HG03139 (cell line): ENCODE data around the gene IDH1.
"Not testable (repeated sequence)": the region's sequence is repeated elsewhere in the genome, so short reads cannot be mapped to it uniquely, and the experiment has no call there.

Experiments
- ATAC-seq: cut with Tn5 transposase; IDR thresholded peaks from one replicate; pipeline ENCODE4 v1.9.1; 2021; ENCODE audit not compliant: unreplicated experiment

The IDH1 gene

DNA sequence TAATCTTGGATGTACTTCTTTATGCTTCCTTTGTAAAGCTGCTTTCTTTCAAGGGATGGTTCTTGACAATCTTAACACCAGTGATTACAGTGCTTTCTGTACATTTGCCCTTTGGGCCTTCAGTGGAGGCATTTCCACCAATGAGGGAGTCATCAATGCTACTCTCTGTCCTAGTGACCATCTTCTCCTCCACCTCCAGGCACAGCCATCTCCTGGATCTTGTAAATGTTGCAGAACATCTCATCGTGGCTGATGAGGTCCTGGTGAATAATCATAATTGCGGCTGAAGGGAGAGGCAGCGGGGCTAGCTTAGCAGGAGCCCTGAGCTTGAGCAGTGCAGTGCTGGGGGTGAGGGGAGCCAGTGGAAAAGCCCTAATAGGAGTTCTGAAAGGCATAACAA, 32.5 kb downstream of the IDH1 start:
- ATAC-seq, result no peak

DNA sequence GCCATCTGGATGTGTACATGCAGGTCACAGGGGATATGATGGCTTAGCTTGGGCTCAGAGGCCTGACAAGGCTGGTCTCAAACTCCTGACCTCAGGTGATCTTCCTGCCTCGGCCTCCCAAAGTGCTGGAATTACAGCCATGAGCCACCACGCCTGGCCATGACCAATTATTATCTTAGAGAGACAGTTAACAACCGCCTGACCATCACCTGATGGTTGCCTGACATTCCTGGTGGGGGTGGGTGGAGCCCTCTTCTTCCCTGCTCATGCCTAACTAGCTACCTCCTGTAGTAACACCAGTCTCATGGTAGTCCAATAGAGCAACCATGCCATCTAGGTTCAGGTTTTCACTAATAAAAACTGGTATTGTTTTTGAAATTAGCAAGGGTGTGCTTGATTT, 33.0 kb downstream of the IDH1 start:
- not testable (repeated sequence) for ATAC-seq

- no peak for ATAC-seq
Observed at GRCh38 chr2:208210688-208211451, 44.0 kb downstream of the IDH1 start.

DNA sequence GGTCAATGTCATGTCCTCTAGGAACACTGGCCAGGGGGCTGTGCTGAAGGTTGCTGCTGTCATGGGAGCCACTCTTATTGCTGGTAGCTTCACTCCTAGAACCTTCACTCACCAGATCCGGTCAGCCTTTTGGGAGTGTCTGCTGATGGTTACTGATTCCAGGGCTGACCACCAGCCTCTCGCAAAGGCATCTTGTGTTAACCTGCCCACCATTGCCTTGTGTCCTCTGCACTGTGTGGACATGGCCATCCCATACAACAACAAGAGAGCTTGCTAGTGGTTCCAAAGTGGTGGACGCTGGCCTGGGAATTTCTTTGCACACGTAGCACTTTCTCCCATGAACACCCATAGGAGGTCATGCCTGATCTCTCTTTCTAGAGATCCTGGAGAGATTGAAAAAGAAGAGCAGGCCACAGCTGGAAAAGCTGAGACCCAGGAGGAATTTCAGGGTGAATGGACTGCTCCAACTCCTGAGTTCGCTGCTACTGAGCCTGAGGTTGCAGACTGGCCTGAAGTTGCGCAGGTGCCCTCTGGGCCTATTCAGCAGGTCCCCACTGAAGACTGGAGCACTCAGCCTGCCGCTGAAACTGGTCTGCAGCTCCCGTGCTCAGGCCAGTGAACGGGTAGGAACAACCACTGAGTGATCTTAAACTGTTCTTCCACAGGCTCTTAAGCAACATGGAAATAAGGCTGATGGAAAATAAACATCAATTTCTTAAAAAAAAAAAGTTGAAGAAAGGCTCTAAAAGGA, 46.4 kb downstream of the IDH1 start:
- no peak for ATAC-seq

GRCh38 chr2:208207769-208208168, 47.1 kb downstream of the IDH1 start:
- no peak for ATAC-seq

- ATAC-seq, result no peak
Observed at GRCh38 chr2:208204166-208204565, 50.7 kb downstream of the IDH1 start.

DNA sequence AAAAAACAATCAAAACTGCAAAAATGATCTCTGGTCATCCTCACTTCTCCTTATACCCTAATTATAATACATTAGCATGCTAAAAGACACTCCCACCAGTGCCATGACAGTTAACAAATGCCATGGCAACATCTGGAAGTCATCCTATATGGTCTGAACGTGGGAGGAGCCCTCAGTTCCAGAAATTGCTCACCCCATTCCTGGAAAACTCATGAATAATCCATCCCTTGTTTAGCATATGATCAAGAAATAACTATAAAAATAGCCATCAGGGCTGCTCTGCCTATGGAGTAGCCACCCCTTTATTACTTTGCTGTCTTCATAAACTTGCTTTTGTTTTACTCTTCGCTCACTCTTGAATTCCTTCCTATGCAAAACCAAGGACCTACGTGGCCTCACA, 59.3 kb downstream of the IDH1 start:
- no peak for ATAC-seq

DNA sequence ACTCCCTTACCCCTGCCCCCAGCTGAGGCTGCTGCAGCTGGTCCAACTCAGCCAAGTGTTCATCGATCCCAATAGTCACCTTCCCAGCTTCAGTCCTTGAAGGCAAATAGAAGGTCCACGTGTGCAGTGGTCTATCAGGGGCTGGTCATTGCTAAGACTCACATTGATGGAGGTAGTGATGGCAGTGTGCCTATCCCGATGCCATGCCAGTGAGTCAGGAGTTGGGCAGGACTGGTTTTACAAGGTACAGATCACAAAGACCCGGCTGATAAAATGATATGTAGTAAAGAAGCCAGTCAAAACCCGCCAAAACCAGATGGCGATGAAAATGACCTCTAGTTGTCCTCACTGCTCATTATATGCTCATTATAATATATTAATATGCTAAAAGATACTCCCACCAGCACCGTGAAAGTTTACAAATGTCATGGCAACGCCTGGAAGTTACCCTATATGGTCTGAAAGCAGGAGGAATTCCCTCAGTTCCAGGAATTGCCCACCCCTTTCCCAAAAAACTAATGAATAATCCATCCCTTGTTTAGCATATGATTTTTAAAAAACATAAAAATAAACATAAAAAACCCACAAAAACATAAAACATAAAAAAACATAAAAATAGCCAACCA, 62.1 kb downstream of the IDH1 start:
- no peak for ATAC-seq

DNA sequence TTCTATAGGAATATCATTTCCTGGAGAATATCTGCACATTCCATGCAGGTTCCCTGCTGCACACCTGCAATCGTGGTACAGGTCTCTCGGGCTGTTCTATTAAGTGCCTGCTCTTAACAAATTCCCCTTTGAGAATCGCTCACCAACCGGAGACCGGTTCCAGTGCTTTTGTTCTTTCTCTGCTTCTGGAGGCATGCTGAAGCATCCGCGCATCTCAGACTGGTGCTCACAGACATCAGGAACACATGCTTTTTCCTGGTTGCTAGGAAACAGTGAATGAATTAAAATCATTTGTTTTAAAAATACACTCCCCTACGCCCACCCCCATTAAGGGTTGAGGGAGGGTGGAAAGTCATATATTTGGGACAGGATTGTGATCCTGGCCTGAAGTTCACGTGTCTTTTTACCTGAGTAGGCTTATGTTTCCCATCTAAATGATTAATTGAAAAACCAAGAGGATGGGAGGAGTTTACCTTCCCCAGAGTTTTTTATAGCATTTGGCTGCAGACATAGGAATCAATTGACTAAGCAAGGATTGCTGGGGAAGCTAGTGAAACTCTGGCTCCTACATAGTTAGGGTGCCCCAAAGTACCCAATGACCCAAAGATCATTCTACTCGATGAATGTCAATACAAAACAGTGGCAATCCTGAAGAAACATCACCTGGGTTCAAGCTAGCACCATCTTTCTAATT, 64.9 kb downstream of the IDH1 start, which contains the start of gene C2orf80:
C2orf80 (minus strand) TSS at position 221 of the 694 bp plus-strand sequence. CDS start 3,044 bp downstream, outside the sequence.
- no peak for ATAC-seq

DNA sequence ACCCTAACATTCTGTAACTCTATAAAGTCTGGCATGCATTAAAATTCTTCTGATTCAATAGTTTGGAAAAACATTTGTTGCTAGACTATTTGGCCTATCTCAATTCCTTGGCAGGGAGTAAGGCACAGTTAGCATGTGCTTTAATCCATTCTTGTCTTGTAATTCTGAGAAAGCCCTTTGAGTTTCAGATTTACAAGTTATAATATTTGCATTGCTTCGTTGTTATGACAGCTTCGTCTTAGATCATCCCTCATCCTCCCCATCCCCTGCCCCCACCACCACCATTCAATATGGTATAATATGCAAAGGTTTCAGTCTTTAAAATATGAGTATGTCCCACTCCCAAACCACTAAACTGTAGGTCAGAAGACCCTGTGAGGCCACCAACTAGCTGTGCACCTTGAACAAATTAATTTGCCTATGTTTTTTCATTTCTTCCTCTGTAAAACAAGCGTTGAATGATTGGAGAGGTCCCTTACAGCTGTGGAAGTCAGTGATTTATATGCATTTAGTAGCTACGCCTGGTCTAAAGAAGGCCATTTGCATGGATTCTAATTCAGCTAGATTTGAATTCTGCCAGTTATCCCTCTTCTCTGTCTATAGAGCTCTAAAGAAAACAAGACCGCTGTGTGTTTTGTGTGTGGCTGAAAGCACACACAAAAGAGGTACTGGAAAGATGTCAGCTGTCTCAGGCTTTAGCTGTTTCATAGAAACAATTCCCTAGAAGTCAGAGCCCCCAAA, 65.6 kb downstream of the IDH1 start:
- no peak for ATAC-seq

DNA sequence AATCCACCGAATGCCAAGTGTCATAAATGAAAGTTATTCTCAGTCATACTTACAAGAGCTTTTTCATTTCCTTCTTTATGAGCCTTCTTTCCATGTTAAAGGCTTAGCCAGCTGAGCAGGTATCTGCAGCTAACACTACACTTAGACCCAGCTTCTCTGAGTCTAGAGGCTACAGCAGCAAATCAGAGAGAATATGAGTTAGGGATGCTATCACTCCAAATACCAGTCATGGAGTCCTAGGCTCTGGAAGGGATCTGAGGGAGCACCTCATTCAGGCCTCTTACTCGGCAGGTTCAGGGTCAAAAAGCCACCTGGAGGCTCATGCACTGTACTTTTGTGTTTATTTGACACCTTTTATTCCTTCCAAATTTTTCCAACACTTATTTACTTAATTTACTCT, 68.0 kb downstream of the IDH1 start:
- ATAC-seq, result no peak

DNA sequence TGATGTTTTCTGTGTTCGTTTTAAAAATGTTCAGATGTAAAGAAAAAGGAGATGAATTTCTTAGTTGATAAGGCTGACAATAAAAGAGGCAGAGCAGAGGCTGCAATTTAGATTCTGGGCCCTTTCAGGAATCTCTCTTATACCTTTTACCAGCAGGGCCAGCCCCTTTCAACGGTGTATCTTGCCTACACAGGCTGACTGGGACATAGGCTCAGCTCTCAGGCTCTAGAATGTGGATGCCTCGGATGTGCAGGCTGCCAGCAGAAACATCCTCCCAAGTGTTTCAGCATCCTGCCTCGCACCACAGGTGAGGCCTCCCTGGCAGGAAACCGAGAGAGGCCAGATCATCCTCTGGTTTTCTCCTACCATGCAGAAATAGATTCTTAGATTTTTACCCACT, 68.4 kb downstream of the IDH1 start:
- no peak for ATAC-seq
